ENCODE results near the gene MCM7.
A peak's percentile ranks its signal among the peaks of the same experiment; 100 is the strongest.

The MCM7 gene

GRCh38 chr7:100065452-100066186 is 35.6 kb downstream of the MCM7 start:
- no peak for DNase-seq

DNA sequence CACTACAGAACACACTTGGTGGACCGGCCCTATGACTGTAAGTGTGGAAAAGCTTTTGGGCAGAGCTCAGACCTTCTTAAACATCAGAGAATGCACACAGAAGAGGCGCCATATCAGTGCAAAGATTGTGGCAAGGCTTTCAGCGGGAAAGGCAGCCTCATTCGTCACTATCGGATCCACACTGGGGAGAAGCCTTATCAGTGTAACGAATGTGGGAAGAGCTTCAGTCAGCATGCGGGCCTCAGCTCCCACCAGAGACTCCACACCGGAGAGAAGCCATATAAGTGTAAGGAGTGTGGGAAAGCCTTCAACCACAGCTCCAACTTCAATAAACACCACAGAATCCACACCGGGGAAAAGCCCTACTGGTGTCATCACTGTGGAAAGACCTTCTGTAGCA is 37.0 kb downstream of the MCM7 start:
- DNase-seq, result no peak

DNA sequence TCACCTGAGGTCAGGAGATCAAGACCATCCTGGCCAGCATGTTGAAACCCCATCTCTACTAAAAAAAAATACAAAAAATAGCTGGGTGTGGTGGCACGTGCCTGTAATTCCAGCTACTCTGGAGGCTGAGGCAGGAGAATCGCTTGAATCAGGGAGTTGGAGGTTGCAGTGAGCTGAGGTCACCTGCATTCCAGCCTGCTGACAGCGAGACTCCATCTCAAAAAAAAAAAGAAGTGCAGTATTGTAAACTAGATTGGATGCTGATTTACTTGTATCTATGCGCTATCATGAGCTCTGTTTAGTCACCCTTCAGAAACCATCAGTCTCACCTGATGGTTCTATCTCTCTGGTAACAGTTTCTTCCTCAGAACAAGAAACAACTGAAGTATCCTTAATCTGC is 37.8 kb downstream of the MCM7 start:
- DNase-seq, result no peak

DNA sequence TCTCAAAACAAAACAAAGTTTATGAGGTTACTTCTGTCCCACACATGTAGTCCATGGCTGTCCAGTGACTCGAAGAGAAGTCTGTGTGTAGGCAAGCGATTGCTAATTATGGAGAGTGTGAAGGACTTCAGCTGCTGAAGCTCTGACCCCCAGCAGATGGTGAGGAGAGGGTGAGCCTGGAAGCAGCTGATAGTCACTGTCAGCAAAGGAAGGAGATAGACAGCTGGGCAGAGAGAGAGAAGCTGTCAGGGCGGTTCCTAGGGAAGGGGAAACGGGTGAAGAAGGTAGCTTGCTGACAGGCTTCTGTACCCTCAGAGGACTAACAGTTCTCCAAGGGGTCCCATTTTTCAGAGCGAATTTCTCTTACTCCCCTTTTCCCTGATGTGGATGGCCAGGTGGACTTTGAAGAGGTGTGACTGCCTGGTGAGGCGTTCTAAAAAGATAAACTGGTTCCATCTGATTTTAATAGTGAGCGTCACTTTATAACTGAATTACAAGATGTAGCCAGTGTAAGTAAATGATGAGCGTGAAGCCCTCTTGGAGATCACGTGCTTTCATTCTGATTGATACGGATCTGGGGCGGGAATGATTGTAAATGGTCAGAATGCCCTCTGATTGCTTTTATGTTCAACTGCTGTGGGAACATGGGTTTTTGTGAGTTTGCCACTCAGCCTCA is 39.5 kb downstream of the MCM7 start:
- no peak for DNase-seq

DNA sequence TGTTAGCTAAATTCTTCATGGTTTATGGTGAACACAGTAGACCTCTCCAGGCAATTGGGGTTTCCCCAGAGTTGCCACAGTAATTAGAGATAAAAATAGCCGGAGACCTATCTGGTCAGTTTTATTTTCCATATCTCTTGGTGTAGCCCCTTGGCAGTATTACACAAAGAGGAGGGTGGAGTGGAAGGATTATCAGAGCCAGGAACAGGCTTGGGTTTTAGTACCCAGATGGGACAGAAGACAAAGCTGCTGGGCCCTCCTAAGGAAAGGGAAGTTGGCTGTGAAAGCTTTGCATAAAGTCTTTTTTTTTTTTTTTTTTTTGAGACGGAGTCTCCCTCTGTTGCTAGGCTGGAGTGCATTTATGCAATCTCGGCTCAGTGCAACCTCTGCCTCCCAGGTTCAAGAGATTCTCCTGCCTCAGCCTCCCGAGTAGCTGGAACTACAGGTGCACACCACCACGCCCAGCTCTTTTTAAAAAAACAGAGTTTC is 41.9 kb downstream of the MCM7 start:
- no peak for DNase-seq

GRCh38 chr7:100057006-100057405 is 44.2 kb downstream of the MCM7 start:
- DNase-seq, result no peak

- DNase-seq, result peak; percentile 72 to 78
Observed at GRCh38 chr7:100053215-100053614, 48.0 kb downstream of the MCM7 start.

GRCh38 chr7:100051611-100052010 is 49.6 kb downstream of the MCM7 start:
- no peak for DNase-seq

DNA sequence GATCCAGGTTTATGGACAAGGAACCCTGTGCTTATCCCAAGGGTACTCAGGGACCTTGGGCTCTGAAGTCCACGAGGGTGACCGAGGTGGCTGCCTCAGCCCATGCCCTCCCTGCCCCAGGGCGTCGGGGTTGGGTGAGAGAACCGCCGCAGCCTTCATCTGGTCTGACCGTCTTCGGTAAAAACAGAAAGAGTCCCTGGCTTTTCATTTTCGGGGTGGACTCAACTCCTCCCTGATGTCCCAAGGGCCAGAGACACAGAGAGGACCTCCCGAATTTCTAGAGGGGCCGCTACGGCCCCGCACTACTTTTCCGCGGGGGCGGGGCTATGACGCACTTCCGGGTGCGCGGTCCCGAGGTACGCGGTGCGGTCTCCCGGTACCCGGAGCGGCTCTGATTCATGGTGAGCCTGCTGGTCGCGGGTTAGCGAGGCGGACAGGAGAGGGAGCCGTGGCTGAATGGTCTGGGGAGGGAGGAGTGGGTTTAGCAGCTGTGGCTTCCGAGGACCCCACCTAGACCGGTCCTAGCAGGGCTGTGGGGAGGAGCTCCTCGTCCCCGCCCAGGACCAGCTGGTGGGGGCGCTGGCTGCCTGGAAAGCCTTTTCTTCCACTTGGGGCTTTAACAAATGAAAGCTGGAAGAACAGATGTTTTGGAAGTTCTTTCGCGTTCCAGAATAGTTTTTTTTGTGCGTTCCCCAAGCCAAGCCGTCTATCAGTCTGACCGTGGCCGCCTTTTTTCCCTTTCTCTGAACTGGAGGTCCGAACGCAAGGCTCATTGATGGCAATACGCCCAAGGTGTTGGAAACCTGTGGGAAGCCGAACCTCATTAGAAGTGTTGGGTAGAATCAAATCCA is 51.5 kb downstream of the MCM7 start, which contains the start of gene ZSCAN21:
TSS of gene ZSCAN21 (plus strand) at position 334 of the 851 bp plus-strand sequence. CDS start 7,233 bp downstream, outside the sequence.
- peak; percentile 33 to 54 for DNase-seq

- DNase-seq, result no peak
Observed at GRCh38 chr7:100048680-100049079, 52.5 kb downstream of the MCM7 start.

DNA sequence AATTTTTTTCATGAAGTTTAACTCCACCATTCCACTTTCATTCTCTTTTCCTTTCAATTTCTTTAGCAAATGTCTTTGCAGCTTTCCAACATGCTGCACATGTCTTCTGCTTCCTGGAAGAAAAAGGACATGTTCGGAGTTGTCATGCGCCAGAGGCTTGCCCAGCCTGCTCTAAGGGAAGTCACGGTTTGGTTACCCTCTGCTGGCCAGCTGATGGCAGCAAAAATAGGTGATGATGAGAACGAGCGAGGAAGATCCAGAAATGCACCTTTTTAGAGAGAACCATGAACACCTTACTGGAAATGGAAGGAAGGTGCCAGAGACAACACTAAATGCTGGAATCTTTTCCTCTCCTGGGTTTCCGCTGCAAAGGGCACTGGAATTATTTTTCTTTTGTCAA is 56.5 kb downstream of the MCM7 start:
- DNase-seq, result peak; percentile 11 to 34
